IMR-90 (cell line): ENCODE results near the gene RIMS3. TPM values are rescaled to one million over a fixed set of nuclear protein-coding genes. Genes with fewer than 3 reads are reported as not detected.

Experiments used
- ATAC-seq: fragments of 200-7000 bp; cut with Tn5 transposase; 2 replicates; pipeline ENCODE4 v1.9.1; 2020; ENCODE audit warnings: low read depth, mild to moderate bottlenecking, moderate library complexity
- BruUV-seq: library from RNA; stranded (reverse); fragments of 400-500 nt; replicated peaks from 2 replicates; lab custom pipeline; 2021; lab: Mats Ljungman, UMichigan
- CTCF ChIA-PET: fragments of 300-600 bp; formaldehyde crosslinking; extraction: SDS; loops from one replicate; lab custom pipeline; 2021; ENCODE audit warnings: antibody characterized with exemption; lab: Yijun Ruan, JAX
- POLR2A ChIA-PET: fragments of 300-600 bp; sonication (Branson Sonifier 250); formaldehyde crosslinking; loops from one replicate; lab custom pipeline; 2022; ENCODE audit warnings: antibody characterized with exemption; ENCODE audit not compliant: unreplicated experiment; lab: Charles Lee
- DNase-seq: peaks from one replicate; pipeline ENCODE4 v3.0.0; 2013
- H2AFZ ChIP-seq: replicated peaks from 2 replicates; pipeline ENCODE3; 2013; ENCODE audit warnings: low read length, mild to moderate bottlenecking; ENCODE audit not compliant: poor library complexity
- H2AK5ac ChIP-seq: 2 replicates; pipeline ENCODE4 v1.6.1; 2013; ENCODE audit warnings: low read depth, low read length, inconsistent platforms
- H2AK9ac ChIP-seq: replicated peaks from 2 replicates; pipeline ENCODE3; 2013; ENCODE audit warnings: mild to moderate bottlenecking, low read depth, low read length, moderate library complexity; ENCODE audit not compliant: poor library complexity
- H2BK120ac ChIP-seq: 2 replicates; pipeline ENCODE4 v1.6.1; 2013; ENCODE audit warnings: low read depth, low read length, inconsistent platforms
- H2BK15ac ChIP-seq: 3 replicates; pipeline ENCODE4 v1.6.1; 2013; ENCODE audit warnings: low read depth, low read length, inconsistent platforms
- H2BK20ac ChIP-seq: 2 replicates; pipeline ENCODE4 v1.6.1; 2013; ENCODE audit warnings: low read depth, mild to moderate bottlenecking, inconsistent platforms, low read length, moderate library complexity
- H2BK5ac ChIP-seq: 2 replicates; pipeline ENCODE4 v1.6.1; 2013; ENCODE audit warnings: mild to moderate bottlenecking, low read depth, low read length, inconsistent platforms; ENCODE audit not compliant: poor library complexity, severe bottlenecking
- H3K14ac ChIP-seq: replicated peaks from 2 replicates; pipeline ENCODE4 v1.6.1; 2013; ENCODE audit warnings: low read depth, low read length, inconsistent platforms
- H3K18ac ChIP-seq: 2 replicates; pipeline ENCODE4 v1.6.1; 2013; ENCODE audit warnings: low read depth, low read length, control low read depth
- H3K23ac ChIP-seq: 2 replicates; pipeline ENCODE4 v1.6.1; 2013; ENCODE audit warnings: low read depth, low read length, inconsistent platforms
- H3K27ac ChIP-seq: 2 replicates; pipeline ENCODE4 v1.5.1; 2013; ENCODE audit warnings: mild to moderate bottlenecking, control low read depth, low read length; ENCODE audit not compliant: insufficient read depth
- H3K27me3 ChIP-seq: 2 replicates; pipeline ENCODE4 v1.6.1; 2013; ENCODE audit warnings: low read length; ENCODE audit not compliant: control insufficient read depth, insufficient read depth
- H3K36me3 ChIP-seq: 2 replicates; pipeline ENCODE4 v1.6.1; 2013; ENCODE audit warnings: low read length, mixed read lengths; ENCODE audit not compliant: control insufficient read depth, insufficient read depth
- H3K4ac ChIP-seq: 2 replicates; pipeline ENCODE4 v1.6.1; 2013; ENCODE audit warnings: low read depth, low read length, inconsistent platforms
- H3K4me1 ChIP-seq: 2 replicates; pipeline ENCODE4 v1.6.1; 2013; ENCODE audit warnings: low read length, mixed read lengths; ENCODE audit not compliant: control insufficient read depth, insufficient read depth
- H3K4me2 ChIP-seq: 2 replicates; pipeline ENCODE4 v1.6.1; 2013; ENCODE audit warnings: low read depth, mild to moderate bottlenecking, control low read depth, low read length, moderate library complexity
- H3K4me3 ChIP-seq: 2 replicates; pipeline ENCODE4 v1.5.1; 2013; ENCODE audit warnings: low read depth, mild to moderate bottlenecking, control low read depth, low read length, moderate library complexity; ENCODE audit not compliant: insufficient read depth
- H3K56ac ChIP-seq: 2 replicates; pipeline ENCODE4 v1.6.1; 2013; ENCODE audit warnings: low read length, inconsistent platforms; ENCODE audit not compliant: insufficient read depth; ENCODE audit errors: extremely low read depth
- H3K79me1 ChIP-seq, 2 experiments: 2 replicates each; pipeline ENCODE4 v1.6.1; 2013; ENCODE audit warnings: low read length in 2 of 2, inconsistent platforms in 1 of 2, low read depth in 1 of 2
- H3K9ac ChIP-seq: 2 replicates; pipeline ENCODE4 v1.6.1; 2013; ENCODE audit warnings: low read depth, low read length, control low read depth
- H3K9me1 ChIP-seq: 2 replicates; pipeline ENCODE4 v1.6.1; 2013; ENCODE audit warnings: low read length, inconsistent platforms; ENCODE audit not compliant: insufficient read depth
- H3K9me3 ChIP-seq: 2 replicates; pipeline ENCODE4 v1.6.1; 2013; ENCODE audit warnings: low read length; ENCODE audit not compliant: control insufficient read depth, insufficient read depth
- H4K20me1 ChIP-seq: 2 replicates; pipeline ENCODE4 v1.6.1; 2013; ENCODE audit warnings: low read length, inconsistent platforms; ENCODE audit not compliant: insufficient read depth
- H4K5ac ChIP-seq: 2 replicates; pipeline ENCODE4 v1.6.1; 2013; ENCODE audit warnings: mild to moderate bottlenecking, low read depth, low read length, control low read depth
- H4K8ac ChIP-seq, 2 experiments: 2 replicates each; pipeline ENCODE4 v1.6.1; 2013; ENCODE audit warnings: low read depth in 2 of 2, low read length in 2 of 2, control low read depth in 1 of 2, inconsistent platforms in 1 of 2
- H4K91ac ChIP-seq: 2 replicates; pipeline ENCODE4 v1.6.1; 2013; ENCODE audit warnings: low read depth, low read length, inconsistent platforms; ENCODE audit not compliant: insufficient read depth
- CEBPB ChIP-seq: IDR thresholded peaks from 2 replicates; pipeline ENCODE4 v1.6.1; 2012; ENCODE audit warnings: low read depth, low read length, improper control_type of control experiment
- CHD1 ChIP-seq: IDR thresholded peaks from 2 replicates; pipeline ENCODE4 v1.6.1; 2012; ENCODE audit warnings: low read depth, low read length, improper control_type of control experiment
- CTCF ChIP-seq: conservative IDR thresholded peaks from 2 replicates; pipeline ENCODE4 v1.5.1; 2012; ENCODE audit warnings: mild to moderate bottlenecking, low read depth, low read length, improper control_type of control experiment
- FOS ChIP-seq: fragments of 150-350 bp; IDR thresholded peaks from 2 replicates; pipeline ENCODE4 v1.6.1; 2016; ENCODE audit warnings: low read depth, low read length
- MAFK ChIP-seq: IDR thresholded peaks from 2 replicates; pipeline ENCODE4 v1.6.1; 2012; ENCODE audit warnings: low read depth, low read length, improper control_type of control experiment
- MAZ ChIP-seq: IDR thresholded peaks from 2 replicates; pipeline ENCODE4 v1.6.1; 2012; ENCODE audit warnings: low read depth, mild to moderate bottlenecking, low read length, improper control_type of control experiment, moderate library complexity, borderline replicate concordance
- MXI1 ChIP-seq: IDR thresholded peaks from 2 replicates; pipeline ENCODE4 v1.6.1; 2012; ENCODE audit warnings: low read depth, mild to moderate bottlenecking, low read length, moderate library complexity, borderline replicate concordance
- NFE2L2 ChIP-seq: fragments of 150-350 bp; IDR thresholded peaks from 2 replicates; pipeline ENCODE4 v1.6.1; 2016; ENCODE audit warnings: low read depth, mild to moderate bottlenecking, low read length
- RAD21 ChIP-seq: IDR thresholded peaks from 2 replicates; pipeline ENCODE4 v1.6.1; 2012; ENCODE audit warnings: low read length, improper control_type of control experiment
- RFX5 ChIP-seq: IDR thresholded peaks from 2 replicates; pipeline ENCODE4 v1.8.0; 2012; ENCODE audit warnings: low read depth, mild to moderate bottlenecking, low read length, moderate library complexity
- USF2 ChIP-seq: fragments of 150-350 bp; IDR thresholded peaks from 2 replicates; pipeline ENCODE4 v1.6.1; 2017; ENCODE audit warnings: mild to moderate bottlenecking, antibody characterized with exemption, low read length, low read depth
- WGBS, 2 experiments: methylation state at CpG; one replicate each; pipeline versions ENCODE4 v1.1.5 to v1.1.7; 2013; ENCODE audit warnings: missing lambda C conversion rate in 2 of 2; ENCODE audit not compliant: insufficient read length in 1 of 2; ENCODE audit errors: extremely low coverage in 2 of 2; 5-methylcytosine and 5-hydroxymethylcytosine counted together
- dilution Hi-C: fragments of 300-500 bp; cut with HindIII; formaldehyde crosslinking; loops from one replicate; pipeline ENCODE4 v1.14.3; 2018; ENCODE audit warnings: low sequenced_read_pairs; ENCODE audit not compliant: unreplicated experiment
- in situ Hi-C: fragments of 300-500 bp; cut with MboI; formaldehyde crosslinking; loops from 3 replicates; pipeline ENCODE4 v1.14.3; 2019; ENCODE audit warnings: low sequenced_read_pairs, inconsistent platforms, mixed read lengths
- intact Hi-C: fragments of 100-400 bp; cut with micrococcal nuclease; formaldehyde crosslinking; loops from 2 replicates; pipeline ENCODE4 v1.10.0; 2022
- polyA plus RNA-seq, 3 experiments: library from polyadenylated mRNA; depleted of rRNA; stranded (reverse); fragments of >200 nt; gene quantifications; 2 replicates each; pipeline ENCODE4 v1.2.3, GENCODE V29; 2012; ENCODE audit warnings: low replicate concordance in 1 of 3
- total RNA-seq: library from RNA; depleted of rRNA; stranded (reverse); fragments of >200 nt; gene quantifications from 2 replicates; pipeline ENCODE4 v1.2.3, GENCODE V29; 2012

RIMS3 gene
- total and polyA plus RNA-seq, 2 of the 4 experiments (the other 2 are of a cell fraction): 0.10 to 0.36 TPM

- H3K27ac ChIP-seq: no peak overlapping the region
- H2BK5ac ChIP-seq: no peak overlapping the region
- H2AK9ac ChIP-seq: no peak overlapping the region
- H3K9me1 ChIP-seq: no peaks in the 10 kb centered on the region
- H4K91ac ChIP-seq: no peak overlapping the region
- ChIA-PET POLR2A (no interaction called here), CTCF (no interaction called here)
- no peak for TF ChIP-seq FOS
- TF ChIP-seq RFX5: no peak
- no peak for TF ChIP-seq CEBPB
- TF ChIP-seq MXI1: no peak
- TF ChIP-seq MAZ: no peak
- no peak for TF ChIP-seq RAD21
- TF ChIP-seq NFE2L2: no peak
- no peak for TF ChIP-seq CHD1
- no peak for TF ChIP-seq CTCF
- no peak for TF ChIP-seq MAFK
- no peak for TF ChIP-seq USF2
- ATAC-seq (no peak), DNase-seq (no peak)
- H3K4me1 ChIP-seq: no peaks in the 10 kb centered on the region
- intact Hi-C loops (no loop called here), dilution Hi-C loops (no loop called here), in situ Hi-C loops (no loop called here)
- H2BK15ac ChIP-seq: no peak overlapping the region
- no peak overlapping the region for H4K8ac ChIP-seq
- no peaks in the 10 kb centered on the region for H3K36me3 ChIP-seq
- no peak overlapping the region for H2AFZ ChIP-seq
- H3K14ac ChIP-seq: no peak overlapping the region
- H3K4ac ChIP-seq: no peak overlapping the region
- no peaks in the 10 kb centered on the region for H4K20me1 ChIP-seq
- BruUV-seq: no TSS peak
- H3K23ac ChIP-seq: no peak overlapping the region
- H3K27me3 ChIP-seq: peaks cover 14% of the 10 kb centered on the region
- H3K4me3 ChIP-seq: no peak overlapping the region
- WGBS, 2 experiments: no CpG with 5 or more reads among the region's 2 CpGs
- H3K56ac ChIP-seq: no peak overlapping the region
- no peak overlapping the region for H4K5ac ChIP-seq
- no peak overlapping the region for H3K4me2 ChIP-seq
- no peak overlapping the region for H2BK120ac ChIP-seq
- H2BK20ac ChIP-seq: no peak overlapping the region
- no peak overlapping the region for H2AK5ac ChIP-seq
- H3K79me1 ChIP-seq: no peaks in the 10 kb centered on the region
- no peak overlapping the region for H3K18ac ChIP-seq
- H3K9ac ChIP-seq: no peak overlapping the region
- no peaks in the 10 kb centered on the region for H3K9me3 ChIP-seq
These were observed 76.9 kb downstream of the RIMS3 start for GRCh38 chr1:40588586-40588985.
